ENCODE data around the gene NR3C2. TPM values are rescaled to one million over a fixed set of nuclear protein-coding genes. Genes with fewer than 3 reads are reported as not detected.

NR3C2 gene
- total RNA-seq, 1 experiment from 2014 or later = 1.6 TPM

- no peaks in the 10 kb centered on the region for H3K4me1 ChIP-seq (ENCODE audit: insufficient read depth, low read length, poor library complexity, severe bottlenecking)
- ChIA-PET POLR2A (ENCODE audit: low non-redundant PET) (no interaction called here), CTCF (no interaction called here)
- H3K4me3 ChIP-seq (ENCODE audit: low read depth, low read length, poor library complexity, severe bottlenecking) = no peak overlapping the region
- DNase-seq (ENCODE audit: low spot score) = no peak
- H3K27me3 ChIP-seq (replicated peaks; ENCODE audit: insufficient read depth, low read depth, low read length, poor library complexity) = no peaks in the 10 kb centered on the region
- BruUV-seq (replicated peaks) = no TSS peak
- intact Hi-C loops (cut with micrococcal nuclease; ENCODE audit: unreplicated experiment) = no loop called here
- no peaks in the 10 kb centered on the region for H3K9me3 ChIP-seq (ENCODE audit: low read depth, low read length, poor library complexity, severe bottlenecking)
- TF ChIP-seq EZH2 (IDR thresholded peaks at IDR 0.05; ENCODE audit: borderline replicate concordance, low read depth, low read length, poor library complexity, severe bottlenecking) (no peak), CTCF (conservative IDR thresholded peaks at IDR 0.05; ENCODE audit: low read depth, low read length) (no peak)
- no peaks in the 10 kb centered on the region for H3K36me3 ChIP-seq (ENCODE audit: insufficient read depth, low read length, poor library complexity, severe bottlenecking)
- no peak overlapping the region for H3K27ac ChIP-seq (ENCODE audit: low read depth, low read length, poor library complexity, severe bottlenecking)
Measured at GRCh38 chr4:148367756-148368155, 74.5 kb downstream of the NR3C2 start.

- no peaks in the 10 kb centered on the region for H3K36me3 ChIP-seq (ENCODE audit: insufficient read depth, low read length, poor library complexity, severe bottlenecking)
- DNase-seq (ENCODE audit: low spot score) = no peak
- ChIA-PET CTCF (no interaction called here), POLR2A (ENCODE audit: low non-redundant PET) (no interaction called here)
- H3K27ac ChIP-seq (ENCODE audit: low read depth, low read length, poor library complexity, severe bottlenecking) = no peak overlapping the region
- intact Hi-C loops (cut with micrococcal nuclease; ENCODE audit: unreplicated experiment) = no loop called here
- no TSS peak for BruUV-seq (replicated peaks)
- H3K27me3 ChIP-seq (replicated peaks; ENCODE audit: insufficient read depth, low read depth, low read length, poor library complexity) = no peaks in the 10 kb centered on the region
- no peak for TF ChIP-seq EZH2 (IDR thresholded peaks at IDR 0.05; ENCODE audit: borderline replicate concordance, low read depth, low read length, poor library complexity, severe bottlenecking)
- no peak for TF ChIP-seq CTCF (conservative IDR thresholded peaks at IDR 0.05; ENCODE audit: low read depth, low read length)
- H3K4me3 ChIP-seq (ENCODE audit: low read depth, low read length, poor library complexity, severe bottlenecking) = no peak overlapping the region
- H3K4me1 ChIP-seq (ENCODE audit: insufficient read depth, low read length, poor library complexity, severe bottlenecking) = no peaks in the 10 kb centered on the region
- H3K9me3 ChIP-seq (ENCODE audit: low read depth, low read length, poor library complexity, severe bottlenecking) = no peaks in the 10 kb centered on the region
Measured at GRCh38 chr4:148366251-148366650, 76.0 kb downstream of the NR3C2 start.

DNA sequence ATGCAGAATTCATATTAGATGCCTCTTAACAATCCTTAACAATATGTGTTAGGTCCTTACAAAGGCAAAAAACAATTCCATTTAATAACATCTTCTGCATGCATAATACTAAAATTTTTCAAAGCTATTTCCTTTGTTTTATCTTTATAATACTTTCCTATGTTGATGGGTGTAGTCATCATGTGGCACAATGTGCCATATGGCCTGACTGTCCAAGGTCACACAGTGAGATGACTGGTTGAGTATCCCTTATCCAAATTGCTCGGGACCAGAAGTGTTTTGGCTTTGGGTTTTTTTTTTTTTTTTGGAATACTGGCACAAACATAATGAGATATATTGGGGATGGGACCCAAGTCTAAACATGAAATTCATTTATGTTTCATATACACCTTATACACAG, 77.7 kb downstream of the NR3C2 start:
- Histone ChIP-seq H3K4me1 (ENCODE audit: insufficient read depth, low read length, poor library complexity, severe bottlenecking) (no peaks in the 10 kb centered on the region), H3K36me3 (ENCODE audit: insufficient read depth, low read length, poor library complexity, severe bottlenecking) (no peaks in the 10 kb centered on the region), H3K27ac (ENCODE audit: low read depth, low read length, poor library complexity, severe bottlenecking) (no peak overlapping the region), H3K9me3 (ENCODE audit: low read depth, low read length, poor library complexity, severe bottlenecking) (no peaks in the 10 kb centered on the region), H3K27me3 (replicated peaks; ENCODE audit: insufficient read depth, low read depth, low read length, poor library complexity) (no peaks in the 10 kb centered on the region), H3K4me3 (ENCODE audit: low read depth, low read length, poor library complexity, severe bottlenecking) (no peak overlapping the region)
- ChIA-PET CTCF (no interaction called here), POLR2A (ENCODE audit: low non-redundant PET) (no interaction called here)
- intact Hi-C loops (cut with micrococcal nuclease; ENCODE audit: unreplicated experiment) = no loop called here
- no peak for DNase-seq (ENCODE audit: low spot score)
- no TSS peak for BruUV-seq (replicated peaks)
- TF ChIP-seq CTCF (conservative IDR thresholded peaks at IDR 0.05; ENCODE audit: low read depth, low read length) (no peak), EZH2 (IDR thresholded peaks at IDR 0.05; ENCODE audit: borderline replicate concordance, low read depth, low read length, poor library complexity, severe bottlenecking) (no peak)

All from A673 (cell line).